HepG2 (cell line): ENCODE data around the gene GNAT2. TPM values are rescaled to one million over a fixed set of nuclear protein-coding genes. Genes with fewer than 3 reads are reported as not detected.

Source experiments
- ATAC-seq: fragments of 200-7000 bp; cut with Tn5 transposase; 3 replicates; pipeline ENCODE4 v1.9.1; 2020; ENCODE audit warnings: mild to moderate bottlenecking, moderate library complexity
- BruUV-seq: library from RNA; stranded (reverse); fragments of 400-500 nt; replicated peaks from 2 replicates; lab custom pipeline; 2021; lab: Mats Ljungman, UMichigan
- CTCF ChIA-PET: fragments of 300-600 bp; formaldehyde crosslinking; extraction: SDS; loops from one replicate; lab custom pipeline; 2021; ENCODE audit warnings: low total read pairs, inconsistent platforms, low intra/inter-chr PET ratio; lab: Yijun Ruan, JAX
- POLR2A ChIA-PET: fragments of 350-600 bp; sonication (Branson Sonifier 250); formaldehyde crosslinking; loops from one replicate; lab custom pipeline; 2020; ENCODE audit warnings: antibody characterized with exemption, inconsistent platforms; lab: Yijun Ruan, JAX
- DNase-seq: peaks from one replicate; pipeline ENCODE4 v3.0.0-alpha.2; 2015; ENCODE audit warnings: low spot score
- FAIRE-seq: peaks from 3 replicates; lab custom pipeline; 2011; peaks lifted over from hg19 to GRCh38; lab: Jason Lieb, UNC
- H2AFZ ChIP-seq: one replicate; pipeline ENCODE4 v1.6.1; 2011; ENCODE audit warnings: low read length, inconsistent platforms
- H3K27ac ChIP-seq: fragments of 300-600 bp; 3 replicates; pipeline ENCODE4 v1.8.0; 2011; ENCODE audit warnings: mixed run types, mild to moderate bottlenecking, mixed read lengths, low read length, inconsistent platforms; ENCODE audit not compliant: insufficient read depth; ENCODE audit errors: extremely low read length
- H3K27me3 ChIP-seq, 2 experiments: fragments of 200-600 bp in 1 of 2; 2 replicates in 1 of 2; 3 replicates in 1 of 2; pipeline versions ENCODE4 v1.6.0 to v1.8.0; 2011; ENCODE audit warnings: low read length in 2 of 2, mild to moderate bottlenecking in 2 of 2, moderate library complexity in 2 of 2, inconsistent platforms in 1 of 2; ENCODE audit not compliant: insufficient read depth in 2 of 2, control insufficient read depth in 1 of 2
- H3K36me3 ChIP-seq, 2 experiments: fragments of 200-600 bp in 1 of 2; replicated peaks in 1 of 2; 2 replicates in 1 of 2; 3 replicates in 1 of 2; pipeline versions ENCODE4 v1.5.1 to v1.8.0; 2011; ENCODE audit warnings: low read length in 2 of 2, inconsistent platforms in 1 of 2; ENCODE audit not compliant: insufficient read depth in 2 of 2, control insufficient read depth in 1 of 2
- H3K4me1 ChIP-seq: 2 replicates; pipeline ENCODE4 v1.5.1; 2012; ENCODE audit warnings: low read length, inconsistent platforms; ENCODE audit not compliant: insufficient read depth
- H3K4me2 ChIP-seq: 2 replicates; pipeline ENCODE4 v1.6.0; 2011; ENCODE audit warnings: low read depth, low read length, inconsistent platforms
- H3K4me3 ChIP-seq, 3 experiments: fragments of 200-600 bp in 1 of 3; sonication (generic), shearing (Covaris generic) in 1 of 3; replicated peaks in 1 of 3; 2 replicates each; pipeline ENCODE4 v1.5.1; 2011 to 2016; ENCODE audit warnings: low read length in 3 of 3, inconsistent platforms in 2 of 3, low read depth in 2 of 3, mild to moderate bottlenecking in 2 of 3, control low read depth in 1 of 3, mixed read lengths in 1 of 3; ENCODE audit not compliant: insufficient read depth in 1 of 3
- H3K79me2 ChIP-seq: one replicate; pipeline ENCODE4 v1.6.1; 2011; ENCODE audit warnings: low read length, inconsistent platforms; ENCODE audit not compliant: insufficient read depth
- H3K9ac ChIP-seq: 2 replicates; pipeline ENCODE4 v1.6.0; 2011; ENCODE audit warnings: mild to moderate bottlenecking, low read depth, low read length, inconsistent platforms; ENCODE audit not compliant: insufficient read depth
- H3K9me3 ChIP-seq: 2 replicates; pipeline ENCODE4 v1.5.1; 2012; ENCODE audit warnings: mild to moderate bottlenecking, low read length
- H4K20me1 ChIP-seq: 2 replicates; pipeline ENCODE4 v1.6.0; 2011; ENCODE audit warnings: inconsistent platforms, mild to moderate bottlenecking, low read length, moderate library complexity; ENCODE audit not compliant: insufficient read depth
- ATF7 ChIP-seq, 2 experiments: fragments of 450-650 bp in 1 of 2; sonication (generic) in 1 of 2; formaldehyde crosslinking in 1 of 2; IDR thresholded peaks; 2 replicates each; pipeline versions ENCODE4 v1.4.0 to v1.6.1; 2016 to 2020; ENCODE audit warnings: antibody characterized with exemption in 1 of 2, mild to moderate bottlenecking in 1 of 2, missing genetic modification reagents in 1 of 2
- CBX1 ChIP-seq: IDR thresholded peaks from one replicate; pipeline ENCODE4 v1.6.1; 2016; ENCODE audit warnings: antibody characterized with exemption, low read depth
- FOXK2 ChIP-seq: fragments of 450-650 bp; IDR thresholded peaks from 2 replicates; pipeline ENCODE4 v1.6.1; 2016
- HMGA1 ChIP-seq: sonication (generic); formaldehyde crosslinking; conservative IDR thresholded peaks from 2 replicates; pipeline ENCODE4 v1.4.0; 2020; ENCODE audit warnings: missing genetic modification reagents
- KLF15 ChIP-seq: sonication (generic); formaldehyde crosslinking; IDR thresholded peaks from 2 replicates; pipeline ENCODE4 v1.8.1; 2023; ENCODE audit warnings: borderline replicate concordance, mild to moderate bottlenecking, inconsistent platforms, missing genetic modification reagents, mixed read lengths
- SNRNP70 ChIP-seq: fragments of 200-400 bp; formaldehyde crosslinking; IDR thresholded peaks from 2 replicates; pipeline ENCODE4 v1.6.1; 2017; ENCODE audit warnings: mild to moderate bottlenecking, low read depth, low read length, moderate library complexity
- SOX6 ChIP-seq, 2 experiments: fragments of 450-650 bp in 1 of 2; sonication (generic) in 1 of 2; formaldehyde crosslinking in 1 of 2; IDR thresholded peaks; 2 replicates each; pipeline versions ENCODE4 v1.4.0 to v1.6.1; 2017 to 2020; ENCODE audit warnings: antibody characterized with exemption in 1 of 2, mild to moderate bottlenecking in 1 of 2, missing genetic modification reagents in 1 of 2
- TOE1 ChIP-seq: sonication (generic); formaldehyde crosslinking; IDR thresholded peaks from 2 replicates; pipeline ENCODE4 v1.4.0; 2020; ENCODE audit warnings: mild to moderate bottlenecking, missing genetic modification reagents
- YEATS4 ChIP-seq: sonication (generic); formaldehyde crosslinking; IDR thresholded peaks from 2 replicates; pipeline ENCODE4 v1.4.0; 2020; ENCODE audit warnings: missing genetic modification reagents, borderline replicate concordance
- ZBTB21 ChIP-seq: sonication (generic); formaldehyde crosslinking; IDR thresholded peaks from 2 replicates; pipeline ENCODE4 v1.4.0; 2020; ENCODE audit warnings: missing genetic modification reagents
- ZFY ChIP-seq: sonication (generic); formaldehyde crosslinking; IDR thresholded peaks from 2 replicates; pipeline ENCODE4 v1.4.0; 2020; ENCODE audit warnings: missing genetic modification reagents
- ZHX2 ChIP-seq, 2 experiments: sonication (generic) in 1 of 2; formaldehyde crosslinking in 1 of 2; IDR thresholded peaks; 2 replicates each; pipeline versions ENCODE4 v1.6.1 to v1.9.0; 2014 to 2022; ENCODE audit warnings: antibody characterized with exemption in 1 of 2, borderline replicate concordance in 1 of 2, inconsistent platforms in 1 of 2, low read depth in 1 of 2, missing genetic modification reagents in 1 of 2
- ZKSCAN8 ChIP-seq: IDR thresholded peaks from 2 replicates; pipeline ENCODE4 v1.6.1; 2016; ENCODE audit warnings: borderline replicate concordance, missing genetic modification reagents, missing compliant biosample characterization
- ZNF251 ChIP-seq: sonication (generic); formaldehyde crosslinking; IDR thresholded peaks from 2 replicates; pipeline ENCODE4 v1.9.0; 2021; ENCODE audit warnings: mild to moderate bottlenecking, missing genetic modification reagents
- ZNF546 ChIP-seq: sonication (generic); formaldehyde crosslinking; conservative IDR thresholded peaks from 2 replicates; pipeline ENCODE4 v1.8.1; 2023; ENCODE audit warnings: mild to moderate bottlenecking, missing genetic modification reagents
- ZNF616 ChIP-seq: sonication (generic); formaldehyde crosslinking; IDR thresholded peaks from 2 replicates; pipeline ENCODE4 v1.5.0; 2020; ENCODE audit warnings: low read depth, mild to moderate bottlenecking, missing genetic modification reagents
- ZNF770 ChIP-seq: sonication (generic); formaldehyde crosslinking; IDR thresholded peaks from 2 replicates; pipeline ENCODE4 v1.5.0; 2020; ENCODE audit warnings: mild to moderate bottlenecking, missing genetic modification reagents
- ZSCAN22 ChIP-seq: sonication (generic); formaldehyde crosslinking; IDR thresholded peaks from 2 replicates; pipeline ENCODE4 v1.4.0; 2020; ENCODE audit warnings: mild to moderate bottlenecking, missing genetic modification reagents
- WGBS: methylation state at CpG from one replicate; pipeline ENCODE4 v1.1.6; 2017; ENCODE audit warnings: low lambda C conversion rate; 5-methylcytosine and 5-hydroxymethylcytosine counted together
- in situ Hi-C: cut with HindIII; loops from 2 replicates; pipeline ENCODE4 v1.10.0; 2017; ENCODE audit warnings: low pct_unique_long_range_greater_than_20kb; ENCODE audit not compliant: extremely low pct_ligation_motif_present
- intact Hi-C: fragments of 100-400 bp; cut with micrococcal nuclease; formaldehyde crosslinking; loops from one replicate; pipeline ENCODE4 v1.10.0; 2022; ENCODE audit not compliant: unreplicated experiment
- polyA plus RNA-seq, 8 experiments: library from polyadenylated mRNA; depleted of rRNA in 3 of 8; stranded (reverse) in 7 of 8; unstranded in 1 of 8; fragments of >200 nt; fragmentation: Illumina TruSeq in 4 of 8; extraction: Trizol in 4 of 8; gene quantifications; 2 replicates each; pipeline versions ENCODE4 v1.2.1 to v1.2.3, GENCODE V29; 2011 to 2016; ENCODE audit warnings: low read depth in 4 of 8, missing spikeins in 1 of 8, mixed read lengths in 1 of 8; ENCODE audit not compliant: insufficient read depth in 1 of 8
- total RNA-seq, 5 experiments: library from RNA; depleted of rRNA; stranded (reverse); fragments of >200 nt; fragmentation: Illumina TruSeq; extraction: Trizol; gene quantifications; 2 replicates each; pipeline ENCODE4 v1.2.3, GENCODE V29; 2016; ENCODE audit warnings: low read depth in 1 of 5

GNAT2 gene
- total and polyA plus RNA-seq, 2 of the 13 experiments (the other 11 are each of a cell fraction or from before 2014, with no cell fraction given) = 0.08 to 0.20 TPM

GRCh38 chr1:109644670-109645069, 25.3 kb upstream of the GNAT2 start:
- ATAC-seq (no peak), FAIRE-seq (no peak), DNase-seq (no peak)
- BruUV-seq = no TSS peak
- Histone ChIP-seq H3K4me1 (peaks cover 23% of the 10 kb centered on the region), H3K79me2 (no peaks in the 10 kb centered on the region), H4K20me1 (no peaks in the 10 kb centered on the region), H3K9ac (no peak overlapping the region), H2AFZ (no peak overlapping the region), H3K36me3 (no peaks in the 10 kb centered on the region), H3K27me3 (0 out of 5 replicates have a peak, but pooled peaks cover 0 to 3% of the 10 kb centered on the region in 2 experiments), H3K9me3 (no peaks in the 10 kb centered on the region), H3K4me3 (peak overlapping the region in 1 of 3 experiments; percentile 28; a peak in 2 of 6 replicates), H3K4me2 (peak overlapping the region; percentile 54), H3K27ac (no peak overlapping the region)
- CTCF ChIA-PET = interaction anchor here (2.2 to 2.6 kb wide), 2 partner anchors 59 to 129 kb away, joined by 11 to 26 read pairs; no protein-coding TSS in a partner anchor
- WGBS = 0% methylated on average over 4 of the region's 10 CpGs
- in situ Hi-C loops = loop anchor here (5.0 to 10.0 kb wide), 3 partner anchors 63 to 340 kb away; partner anchors contain the start of gene AHCYL1
- POLR2A ChIA-PET = no interaction called here
- intact Hi-C loops = loop anchor here (5.0 kb wide), 1 partner anchor 348 kb away; no protein-coding TSS in a partner anchor
- TF ChIP-seq KLF15 (no peak), ZNF770 (CRISPR knock-in tag) (no peak), YEATS4 (CRISPR knock-in tag) (no peak), TOE1 (CRISPR knock-in tag) (no peak), ZHX2 (IDR thresholded peaks at IDR 0.05; ENCODE audit: low read depth) (no peak), ZHX2 (CRISPR knock-in tag; IDR thresholded peaks at IDR 0.05; ENCODE audit: borderline replicate concordance) (no peak), ZBTB21 (CRISPR knock-in tag) (no peak), ZNF251 (no peak), CBX1 (no peak), SOX6 (IDR thresholded peaks at IDR 0.05) (no peak), SOX6 (CRISPR knock-in tag; IDR thresholded peaks at IDR 0.05) (peak; percentile 32; the same call in 1 of the 2 replicates), FOXK2 (no peak), ATF7 (IDR thresholded peaks at IDR 0.05) (no peak), ATF7 (CRISPR knock-in tag; IDR thresholded peaks at IDR 0.05) (no peak), ZSCAN22 (CRISPR knock-in tag) (no peak), ZNF616 (CRISPR knock-in tag) (no peak), ZFY (CRISPR knock-in tag) (no peak), ZNF546 (CRISPR knock-in tag) (no peak), HMGA1 (no peak), SNRNP70 (no peak), ZKSCAN8 (no peak)
